CD4-positive, alpha-beta T cell treated with Interleukin-4 for 4 hours (primary cell): ENCODE measurements around the gene ABHD12B.
"Not testable (repeated sequence)": the region's sequence is repeated elsewhere in the genome, so short reads cannot be mapped to it uniquely, and the experiment has no call there.

Experiments used
- DNase-seq: peaks from one replicate; pipeline ENCODE4 v3.0.0-alpha.2; 2020

The ABHD12B gene

DNA sequence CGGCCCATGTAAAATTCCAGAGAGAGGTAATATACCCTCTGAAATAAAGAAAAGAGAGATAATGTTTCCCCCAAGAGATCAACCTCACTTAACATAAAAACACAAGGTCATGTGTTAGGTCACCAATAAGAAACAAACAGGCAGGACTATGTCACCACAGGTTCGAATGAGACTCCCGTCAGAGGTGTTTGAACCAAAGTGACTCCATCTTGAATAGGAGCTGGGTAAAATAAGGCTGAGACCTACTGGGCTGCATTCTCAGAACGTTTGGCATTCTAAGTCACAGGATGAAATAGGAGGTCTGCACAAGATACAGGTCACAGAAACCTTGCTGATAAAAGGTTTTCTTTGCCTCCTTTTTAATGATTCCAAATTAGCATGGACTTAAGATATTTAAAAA is 65.9 kb downstream of the ABHD12B start:
- DNase-seq, result no peak

DNA sequence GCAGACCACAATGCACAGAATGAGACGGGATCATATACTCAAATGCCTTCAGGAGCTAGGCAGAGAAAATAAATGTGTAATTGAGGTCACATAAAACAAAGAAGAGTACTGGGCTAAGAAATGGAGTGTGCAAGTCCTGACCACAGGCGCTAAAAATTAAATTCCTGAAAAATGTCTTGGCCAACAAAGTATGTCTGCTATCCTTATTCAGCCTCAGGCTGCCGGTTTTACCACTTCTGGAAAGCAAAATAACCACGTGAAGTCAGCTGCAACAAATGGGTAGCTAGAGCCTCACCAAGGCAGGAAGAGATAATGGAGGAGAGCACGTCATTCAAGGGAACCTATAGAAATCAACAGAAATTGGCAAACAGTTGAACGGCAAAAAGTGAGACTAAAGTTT is 69.3 kb downstream of the ABHD12B start:
- DNase-seq, result no peak

DNA sequence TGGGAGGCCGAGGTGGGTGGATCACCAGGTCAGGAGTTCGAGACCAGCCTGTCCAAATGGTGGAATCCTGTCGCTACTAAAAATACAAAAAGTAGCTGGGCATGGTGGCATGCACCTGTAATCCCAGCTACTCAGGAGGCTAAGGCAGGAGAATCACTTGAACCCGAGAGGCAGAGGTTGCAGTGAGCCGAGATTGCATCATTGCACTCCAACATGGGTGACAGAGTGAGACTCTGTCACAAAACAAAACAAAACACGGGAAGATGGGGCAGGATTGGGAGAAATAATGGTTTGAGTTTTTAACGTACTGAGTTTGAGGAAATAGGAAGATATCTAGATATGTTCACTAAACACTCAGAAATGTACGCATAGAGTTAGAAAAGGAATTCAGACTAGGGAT is 69.8 kb downstream of the ABHD12B start:
- not testable (repeated sequence) for DNase-seq

DNA sequence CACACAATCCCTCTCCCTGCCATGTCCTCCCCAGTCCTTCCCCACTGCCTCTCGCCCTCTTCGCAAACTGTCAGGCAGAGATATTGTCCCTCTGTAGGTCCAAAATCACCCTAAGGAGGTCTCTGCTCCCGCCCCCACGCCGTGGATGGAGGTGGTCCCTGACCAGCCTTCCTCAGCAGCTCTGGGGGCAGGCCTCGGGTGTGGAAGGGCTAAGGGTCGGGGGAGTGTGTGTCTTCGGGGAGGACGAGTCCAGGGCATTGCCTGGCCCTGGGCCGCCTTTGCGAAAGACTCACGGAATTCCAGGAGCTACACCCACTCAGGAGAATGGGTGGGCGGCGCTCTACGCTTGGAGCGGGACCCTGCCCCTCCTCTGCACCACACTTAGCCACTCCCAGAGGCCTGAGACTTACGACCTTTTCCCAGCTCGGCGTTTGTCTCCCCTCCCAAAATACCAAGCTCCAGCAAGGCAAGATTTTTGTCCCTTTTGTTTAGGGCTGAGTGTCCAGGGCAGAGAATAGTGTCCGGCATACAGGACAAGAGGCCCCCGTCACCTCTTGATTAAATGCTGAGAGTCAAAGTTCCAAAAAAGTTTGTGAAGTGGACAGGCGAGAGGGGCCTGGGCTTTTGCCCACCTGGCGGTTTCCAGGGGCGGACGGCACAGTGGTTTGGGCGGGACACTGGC is 71.5 kb downstream of the ABHD12B start:
- no peak for DNase-seq

DNA sequence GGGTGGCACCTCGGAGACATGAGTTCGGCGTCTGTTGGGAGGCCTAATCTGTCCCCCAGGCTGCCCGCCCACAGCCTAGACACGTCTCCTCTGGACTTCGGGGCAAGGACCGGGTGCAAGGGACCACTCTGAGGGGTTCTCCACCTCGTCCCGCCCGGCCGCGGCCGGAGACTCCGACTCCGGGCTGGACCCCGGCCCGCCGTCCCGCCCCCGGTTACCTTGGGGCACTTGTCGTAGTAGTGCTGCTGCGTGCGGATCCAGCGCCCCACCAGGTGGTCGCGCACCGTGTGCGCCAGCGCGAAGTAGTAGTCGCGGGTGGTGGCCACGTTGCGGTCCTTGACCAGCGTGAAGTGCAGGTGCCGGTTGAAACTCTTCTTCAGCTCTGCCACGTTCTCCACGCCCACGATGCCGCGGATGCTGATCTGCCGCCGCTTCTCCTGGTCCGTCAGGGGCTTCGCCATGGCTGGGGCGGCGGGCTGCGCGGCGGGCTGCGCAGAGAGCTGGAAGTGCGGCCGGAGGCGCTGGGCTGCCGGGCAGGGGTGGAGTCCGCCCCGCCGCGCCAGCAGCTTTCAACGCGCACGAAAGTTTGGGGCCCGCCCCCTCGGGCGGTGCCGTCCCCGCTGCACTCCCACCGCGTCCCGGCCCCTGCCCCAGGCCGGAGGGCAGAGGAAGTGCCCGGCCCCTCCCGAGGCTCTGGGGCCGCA is 72.2 kb downstream of the ABHD12B start, which contains the start of gene PYGL:
Gene PYGL (minus strand): TSS at position 541 of the 704 bp plus-strand sequence. CDS start 80 bp downstream, at position 461.
- no peak for DNase-seq

DNA sequence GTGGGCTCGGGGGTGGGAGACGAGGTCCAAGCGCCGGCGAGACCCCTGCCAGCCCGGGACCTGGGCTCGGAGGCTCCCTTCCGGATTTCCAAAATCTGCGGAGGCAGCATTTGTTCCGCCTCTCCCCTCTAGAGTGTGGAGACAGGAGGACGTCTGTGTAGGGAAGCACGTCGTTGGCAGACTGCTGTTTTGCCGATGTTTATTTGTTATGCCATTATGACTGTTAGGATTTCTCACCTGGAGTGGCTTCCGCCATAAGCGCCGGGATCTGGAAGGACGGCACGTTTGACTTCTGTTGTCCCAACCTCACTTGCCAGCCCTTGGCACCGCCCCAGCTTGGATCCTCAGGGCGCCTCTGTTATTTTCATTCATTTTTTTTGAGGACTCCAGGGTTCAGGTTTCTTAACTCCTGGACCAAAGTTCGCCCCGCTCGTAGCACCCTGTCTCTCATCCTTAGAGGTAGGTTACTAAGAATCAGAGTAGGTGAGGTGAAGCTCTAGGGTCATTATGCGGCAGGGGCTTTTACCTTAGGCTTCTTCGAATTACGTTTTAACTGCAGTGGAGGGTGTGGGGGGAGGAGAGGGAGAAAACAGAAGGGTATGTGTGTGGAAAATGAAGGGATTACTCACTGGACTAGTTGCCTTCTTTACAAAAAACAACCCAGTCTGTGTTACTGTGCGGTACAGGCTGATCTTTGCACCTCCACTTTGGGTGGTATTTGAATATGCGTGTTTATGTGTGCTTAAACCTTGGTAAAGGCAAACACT is 73.0 kb downstream of the ABHD12B start:
- no peak for DNase-seq

DNA sequence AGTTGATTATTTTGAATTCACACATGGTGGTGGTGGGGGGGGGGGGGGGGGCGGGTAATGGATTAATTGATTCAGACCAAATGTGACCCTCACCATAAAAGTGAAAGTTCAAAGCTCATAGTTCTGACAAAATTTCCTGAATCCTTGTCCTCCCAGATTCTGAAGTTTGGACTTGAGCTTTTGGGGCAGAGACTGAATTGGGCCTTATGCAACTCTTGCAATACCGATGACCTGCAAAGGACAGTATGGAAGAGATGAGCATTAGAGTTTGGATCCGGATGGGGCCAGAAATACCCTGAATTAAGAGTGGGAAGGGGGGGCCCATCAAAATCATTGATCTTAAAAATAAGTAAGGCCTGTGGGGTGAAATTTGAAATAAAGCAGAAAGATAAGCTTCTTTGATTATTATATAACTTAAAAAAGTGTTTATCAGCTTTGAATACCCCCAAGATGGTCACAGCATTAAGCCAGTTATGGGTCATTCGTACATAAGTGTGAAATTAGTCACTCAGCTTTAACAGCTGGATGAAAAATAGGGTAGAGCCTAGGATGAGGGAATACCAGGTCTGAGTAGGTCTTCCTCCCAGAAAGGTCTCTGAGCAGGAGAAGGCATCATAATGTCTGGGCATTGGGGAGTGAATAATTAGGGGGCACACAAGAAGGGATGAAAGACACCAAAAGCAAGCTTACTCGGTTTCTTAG is 74.5 kb downstream of the ABHD12B start:
- DNase-seq, result no peak

DNA sequence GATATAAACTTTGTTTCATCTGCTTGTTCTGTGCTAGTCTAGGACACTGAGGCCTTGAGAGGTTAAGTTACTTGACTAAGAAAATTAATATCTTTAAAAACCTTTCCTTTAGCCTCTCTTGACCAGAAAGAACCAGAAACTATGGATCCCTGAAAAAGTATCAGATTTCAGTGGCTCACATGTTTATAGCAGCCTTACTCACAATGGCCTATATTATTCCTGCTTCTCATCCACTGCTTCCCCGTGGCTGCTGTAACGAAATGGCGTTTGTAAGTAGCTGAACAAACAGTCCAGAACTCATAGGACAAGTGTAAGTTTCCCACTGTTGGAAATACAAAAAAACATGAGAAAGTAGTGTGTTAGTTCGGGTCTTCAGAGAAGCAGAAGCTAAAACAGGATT is 75.6 kb downstream of the ABHD12B start:
- DNase-seq, result no peak

DNA sequence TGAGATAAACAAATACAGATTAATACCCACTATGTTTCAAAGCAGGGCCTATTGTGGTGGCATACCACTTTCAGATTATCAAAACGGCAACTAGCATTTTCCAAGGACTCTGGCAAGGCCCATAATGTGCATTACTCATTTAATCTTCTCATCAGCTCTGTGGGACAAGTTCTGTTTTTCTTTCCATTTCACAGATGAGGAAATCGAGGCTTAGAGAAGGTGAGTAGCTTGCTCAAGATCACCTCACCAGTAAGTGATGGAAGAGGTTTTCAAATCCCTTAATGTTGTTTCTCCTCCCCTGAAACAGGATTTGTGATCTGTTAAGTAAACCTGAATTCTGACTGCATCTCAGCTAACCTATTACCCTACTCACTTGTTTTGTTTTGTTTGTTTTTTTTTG is 76.4 kb downstream of the ABHD12B start:
- no peak for DNase-seq

DNA sequence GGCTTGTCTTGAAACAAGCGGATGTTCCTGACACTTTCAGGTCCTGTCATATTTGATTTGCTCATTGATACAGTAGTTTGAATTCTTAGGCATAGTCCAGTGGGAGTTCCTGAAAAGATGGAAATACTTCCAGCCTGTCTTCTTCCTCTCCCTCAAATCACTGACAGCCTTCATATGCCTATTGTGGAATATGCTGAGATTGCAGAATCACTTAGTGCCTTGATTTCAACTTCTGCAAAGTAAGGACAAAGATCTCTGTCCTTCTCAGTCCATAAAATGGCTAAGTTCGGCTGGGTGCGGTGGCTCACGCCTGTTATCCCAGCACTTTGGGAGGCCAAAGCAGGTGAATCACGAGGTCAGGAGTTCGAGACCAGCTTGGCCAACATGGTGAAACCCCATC is 79.2 kb downstream of the ABHD12B start:
- DNase-seq, result no peak

DNA sequence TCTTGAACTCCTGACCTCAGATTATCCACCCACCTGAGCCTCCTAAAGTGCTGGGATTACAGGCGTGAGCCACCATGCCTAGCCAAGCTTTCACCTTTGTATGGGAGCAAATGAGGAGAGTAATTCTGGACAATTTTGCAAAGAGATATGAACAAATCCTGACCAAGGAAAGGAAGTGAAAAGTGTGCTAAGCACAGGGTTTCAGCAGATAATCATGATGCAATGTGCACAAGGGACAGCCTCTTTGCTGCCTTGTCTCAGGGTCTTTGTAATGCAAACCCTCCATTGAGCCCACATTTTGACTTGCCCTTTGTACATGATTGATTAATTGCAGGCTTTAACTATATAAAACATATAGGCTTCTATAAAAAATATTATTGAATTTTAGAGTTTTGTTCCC is 81.6 kb downstream of the ABHD12B start:
- DNase-seq, result no peak
